Measurements from ENCODE around the gene GSTK1. TPM values are rescaled to one million over a fixed set of nuclear protein-coding genes. Genes with fewer than 3 reads are reported as not detected.

The GSTK1 gene
- total and polyA plus RNA-seq, 2 of the 8 experiments (the other 6 are each of a cell fraction or from before 2014, with no cell fraction given), result 25.5 to 32.5 TPM

- Histone ChIP-seq H2AK5ac (ENCODE audit: low read depth, low read length) (no peak overlapping the region), H3K4me3 (ENCODE audit: extremely low read depth in 1 of 4, insufficient read depth in 2 of 4, low read depth in 3 of 4, low read length in 4 of 4) (no peak overlapping the region), H4K20me1 (replicated peaks in 1 of 2; ENCODE audit: control insufficient read depth in 1 of 2, insufficient read depth in 2 of 2, low read length in 2 of 2) (no peaks in the 10 kb centered on the region), H3K4me2 (ENCODE audit: insufficient read depth in 1 of 2, low read depth in 2 of 2, low read length in 2 of 2) (no peak overlapping the region), H3K9me3 (ENCODE audit: insufficient read depth in 2 of 2, low read depth in 1 of 2, low read length in 1 of 2) (0 out of 4 replicates have a peak, but pooled peaks cover 0 to 2% of the 10 kb centered on the region in 2 experiments), H2BK15ac (ENCODE audit: low read length) (no peak overlapping the region), H4K91ac (replicated peaks; ENCODE audit: insufficient read length, low read length) (no peak overlapping the region), H2AFZ (ENCODE audit: low read length) (no peak overlapping the region), H3K4me1 (replicated peaks in 1 of 4; ENCODE audit: control insufficient read depth in 3 of 4, insufficient read depth in 4 of 4, low read length in 3 of 4) (no peaks in the 10 kb centered on the region), H3K23ac (ENCODE audit: insufficient read length) (no peak overlapping the region), H3K23me2 (ENCODE audit: low read depth, low read length) (no peaks in the 10 kb centered on the region), H3K4ac (replicated peaks; ENCODE audit: insufficient read length, low read depth, low read length) (no peak overlapping the region), H3K56ac (replicated peaks; ENCODE audit: insufficient read length, low read depth, low read length) (no peak overlapping the region), H3K36me3 (ENCODE audit: control insufficient read depth in 2 of 4, insufficient read depth in 4 of 4, low read length in 3 of 4) (no peaks in the 10 kb centered on the region), H3K79me1 (ENCODE audit: low read depth, low read length) (no peaks in the 10 kb centered on the region), H3K14ac (ENCODE audit: insufficient read length) (no peak overlapping the region), H3K79me2 (ENCODE audit: control insufficient read depth in 1 of 2, insufficient read depth in 2 of 2, low read length in 2 of 2) (no peaks in the 10 kb centered on the region), H3K18ac (ENCODE audit: extremely low read depth, low read length) (no peak overlapping the region), H2BK20ac (ENCODE audit: low read length) (no peak overlapping the region), H2BK5ac (ENCODE audit: low read depth, low read length) (no peak overlapping the region), H3K27me3 (replicated peaks in 1 of 4; ENCODE audit: control insufficient read depth in 3 of 4, extremely low read depth in 1 of 4, insufficient read depth in 3 of 4, low read length in 3 of 4) (no peaks in the 10 kb centered on the region), H3K9ac (replicated peaks in 1 of 4; ENCODE audit: extremely low read depth in 1 of 4, low read depth in 3 of 4, low read length in 3 of 4) (no peak overlapping the region), H2BK12ac (ENCODE audit: low read depth, low read length) (no peak overlapping the region), H2BK120ac (replicated peaks; ENCODE audit: low read depth, low read length) (no peak overlapping the region), H4K5ac (ENCODE audit: insufficient read length, low read depth, low read length) (no peak overlapping the region), H4K8ac (ENCODE audit: extremely low read depth, insufficient read depth, low read length) (no peak overlapping the region), H3K27ac (ENCODE audit: low read depth, low read length) (no peak overlapping the region)
- ChIA-PET POLR2A (ENCODE audit: partially characterized antibody) (no interaction called here), CTCF (ENCODE audit: partially characterized antibody) (interaction anchor here (0.6 to 11.2 kb wide), 99 partner anchors 9 to 1646 kb away, joined by 3 to 480 read pairs (median 4); partner anchors contain the start of genes CASP2, GSTK1, PIP and TAS2R39)
- 40% methylated on average over 8 of the region's 8 CpGs; no CpG with 5 or more reads in 1 of the 2 experiments for WGBS, 2 experiments (ENCODE audit: extremely low coverage in 1 of 2, insufficient coverage in 1 of 2, insufficient read length in 1 of 2, insufficient replicate concordance in 2 of 2, low coverage in 1 of 2, low lambda C conversion rate in 2 of 2, missing lambda C conversion rate in 1 of 2)
- DNase-seq (ENCODE audit: low read depth in 1 of 2, low spot score in 2 of 2) (peak; percentile 49 to 66), FAIRE-seq (peak; percentile 97)
- TF ChIP-seq YY1 (IDR thresholded peaks at IDR 0.05; ENCODE audit: low read depth, low read length), result peak; percentile 33; the same call in 1 of the 2 replicates
- TF ChIP-seq, protein P1, sequence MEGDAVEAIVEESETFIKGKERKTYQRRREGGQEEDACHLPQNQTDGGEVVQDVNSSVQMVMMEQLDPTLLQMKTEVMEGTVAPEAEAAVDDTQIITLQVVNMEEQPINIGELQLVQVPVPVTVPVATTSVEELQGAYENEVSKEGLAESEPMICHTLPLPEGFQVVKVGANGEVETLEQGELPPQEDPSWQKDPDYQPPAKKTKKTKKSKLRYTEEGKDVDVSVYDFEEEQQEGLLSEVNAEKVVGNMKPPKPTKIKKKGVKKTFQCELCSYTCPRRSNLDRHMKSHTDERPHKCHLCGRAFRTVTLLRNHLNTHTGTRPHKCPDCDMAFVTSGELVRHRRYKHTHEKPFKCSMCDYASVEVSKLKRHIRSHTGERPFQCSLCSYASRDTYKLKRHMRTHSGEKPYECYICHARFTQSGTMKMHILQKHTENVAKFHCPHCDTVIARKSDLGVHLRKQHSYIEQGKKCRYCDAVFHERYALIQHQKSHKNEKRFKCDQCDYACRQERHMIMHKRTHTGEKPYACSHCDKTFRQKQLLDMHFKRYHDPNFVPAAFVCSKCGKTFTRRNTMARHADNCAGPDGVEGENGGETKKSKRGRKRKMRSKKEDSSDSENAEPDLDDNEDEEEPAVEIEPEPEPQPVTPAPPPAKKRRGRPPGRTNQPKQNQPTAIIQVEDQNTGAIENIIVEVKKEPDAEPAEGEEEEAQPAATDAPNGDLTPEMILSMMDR (IDR thresholded peaks at IDR 0.05; ENCODE audit: control extremely low read depth in 1 of 3, insufficient read depth in 1 of 3, low read depth in 1 of 3, low read length in 3 of 3), result peak in 2 of 3 experiments; percentile 99 to 100; a peak in 3 of 4 replicates
- TF ChIP-seq EZH2 (IDR thresholded peaks at IDR 0.05; ENCODE audit: low read depth, low read length, severe bottlenecking), result no peak
- TF ChIP-seq TAF1 (IDR thresholded peaks at IDR 0.05; ENCODE audit: low read depth, low read length), result no peak
- TF ChIP-seq RAD21 (IDR thresholded peaks at IDR 0.05 in 1 of 2, conservative IDR thresholded peaks at IDR 0.05 in 1 of 2; ENCODE audit: low read depth in 2 of 2, low read length in 2 of 2), result peak; percentile 100
- TF ChIP-seq JUND (IDR thresholded peaks at IDR 0.05; ENCODE audit: low read length), result 0 out of 2 replicates have a peak, but pooled peaks have one; percentile 41
- TF ChIP-seq POLR2A (IDR thresholded peaks at IDR 0.05; ENCODE audit: control extremely low read depth in 1 of 2, low read depth in 2 of 2, low read length in 2 of 2), result no peak
- TF ChIP-seq CTBP2 (IDR thresholded peaks at IDR 0.05; ENCODE audit: borderline replicate concordance, insufficient read depth, insufficient read length, low read length), result no peak
- no peak for TF ChIP-seq BCL11A (IDR thresholded peaks at IDR 0.05; ENCODE audit: low read depth in 2 of 2, low read length in 2 of 2)
These were observed 48.2 kb upstream of the GSTK1 start for GRCh38 chr7:143214789-143215679.
